GM21786 (cell line): Measurements from ENCODE around the gene LMBR1.
A peak's percentile ranks its signal among the peaks of the same experiment; 100 is the strongest.

Source experiments
- ATAC-seq: cut with Tn5 transposase; IDR thresholded peaks from one replicate; pipeline ENCODE4 v1.9.1; 2021; ENCODE audit not compliant: unreplicated experiment

LMBR1 gene

DNA sequence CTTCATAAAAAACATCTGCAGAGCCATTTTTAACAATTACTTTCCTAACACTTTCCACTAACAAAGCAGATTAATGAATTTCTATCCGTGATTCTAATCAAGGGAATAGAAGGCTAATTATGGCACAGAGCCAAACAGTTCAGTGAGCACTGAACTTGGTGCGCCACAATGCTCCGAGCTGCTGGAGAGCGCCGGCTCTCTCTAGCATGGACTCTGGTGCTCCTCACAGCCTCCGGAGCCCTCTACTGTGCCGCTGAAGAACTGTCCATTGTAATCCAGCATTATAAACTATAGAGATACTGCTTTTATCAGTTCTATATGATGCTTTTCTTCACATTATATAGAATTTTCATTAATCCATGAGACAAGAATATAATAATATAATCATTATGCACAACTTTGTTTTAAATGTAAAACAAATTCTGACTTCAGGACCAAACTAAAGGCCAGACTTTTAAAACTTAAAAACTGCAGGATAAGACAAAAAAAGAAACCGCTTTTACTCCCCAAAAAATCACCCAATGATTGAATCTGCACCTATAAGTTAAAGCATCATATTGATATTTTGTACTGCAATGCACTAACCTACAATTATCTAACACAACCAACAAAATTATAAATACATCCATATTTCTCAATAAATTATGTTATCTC lies 128.8 kb downstream of the LMBR1 start:
- no peak for ATAC-seq

DNA sequence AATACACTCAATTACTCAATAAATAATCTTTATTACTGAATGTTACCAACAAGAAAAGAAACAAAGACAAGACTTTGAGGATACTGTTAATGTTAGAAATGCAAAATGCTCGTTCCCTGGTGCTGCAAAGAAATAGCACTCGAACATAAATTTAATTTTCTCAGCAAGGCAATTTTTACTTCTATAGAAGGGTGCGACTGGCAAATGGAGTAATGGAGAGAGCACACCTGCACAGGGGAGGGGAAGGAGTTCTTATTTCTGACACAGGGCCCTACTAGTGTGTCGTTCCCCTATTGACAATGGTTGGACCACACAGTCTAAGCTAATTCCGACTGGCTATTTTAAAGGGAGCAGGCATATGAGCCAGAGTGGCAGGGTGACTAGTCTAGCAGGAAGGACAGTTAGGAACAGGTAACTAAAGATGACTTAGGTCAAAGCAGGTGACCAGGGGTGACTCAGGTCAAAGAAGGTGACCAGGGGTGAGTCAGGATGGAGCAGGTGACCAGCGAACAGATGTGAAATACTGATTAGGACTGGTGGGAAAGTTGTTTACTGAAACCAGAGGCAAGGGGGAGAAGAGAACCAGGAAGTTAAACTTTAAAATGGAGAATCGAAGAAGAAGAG lies 133.3 kb downstream of the LMBR1 start:
- no peak for ATAC-seq

DNA sequence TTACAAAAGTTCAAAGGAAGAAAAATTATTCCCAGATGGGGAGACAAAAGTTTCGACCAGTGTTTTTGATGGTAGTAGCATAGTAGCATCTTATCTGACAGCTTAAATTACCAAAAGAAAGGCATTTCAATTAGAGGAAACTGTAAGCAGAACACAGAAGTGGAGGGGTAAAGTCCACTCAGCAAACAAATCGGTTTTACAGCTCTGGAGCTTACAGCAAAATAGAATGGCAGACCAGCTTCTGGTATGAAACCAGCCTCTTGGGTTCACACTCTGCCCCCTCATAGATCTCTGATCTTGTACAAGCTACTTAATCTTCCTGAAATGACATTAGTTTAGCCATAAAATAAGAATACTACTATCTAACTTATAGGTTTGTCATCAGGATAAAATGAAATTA lies 133.8 kb downstream of the LMBR1 start:
- no peak for ATAC-seq

- ATAC-seq, result no peak
Observed at GRCh38 chr7:156754201-156754600, 138.8 kb downstream of the LMBR1 start.

GRCh38 chr7:156753630-156754029 lies 139.4 kb downstream of the LMBR1 start:
- no peak for ATAC-seq

DNA sequence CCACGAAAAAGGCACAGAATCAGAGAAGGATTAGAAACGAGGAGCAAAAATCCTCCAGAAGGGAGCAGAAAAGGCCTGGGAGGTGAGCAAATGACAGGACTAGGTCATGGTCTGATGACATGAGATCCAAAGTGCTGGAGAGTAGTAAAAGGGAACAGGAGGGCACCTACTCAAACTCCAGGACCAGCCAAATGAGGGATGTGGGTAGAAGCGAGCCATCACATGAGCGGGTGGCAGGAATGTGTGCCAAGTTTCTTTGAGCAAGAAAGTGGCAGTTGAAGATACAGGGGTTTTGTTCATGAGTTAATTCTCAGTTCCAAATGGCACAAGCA lies 139.8 kb downstream of the LMBR1 start:
- ATAC-seq, result no peak

DNA sequence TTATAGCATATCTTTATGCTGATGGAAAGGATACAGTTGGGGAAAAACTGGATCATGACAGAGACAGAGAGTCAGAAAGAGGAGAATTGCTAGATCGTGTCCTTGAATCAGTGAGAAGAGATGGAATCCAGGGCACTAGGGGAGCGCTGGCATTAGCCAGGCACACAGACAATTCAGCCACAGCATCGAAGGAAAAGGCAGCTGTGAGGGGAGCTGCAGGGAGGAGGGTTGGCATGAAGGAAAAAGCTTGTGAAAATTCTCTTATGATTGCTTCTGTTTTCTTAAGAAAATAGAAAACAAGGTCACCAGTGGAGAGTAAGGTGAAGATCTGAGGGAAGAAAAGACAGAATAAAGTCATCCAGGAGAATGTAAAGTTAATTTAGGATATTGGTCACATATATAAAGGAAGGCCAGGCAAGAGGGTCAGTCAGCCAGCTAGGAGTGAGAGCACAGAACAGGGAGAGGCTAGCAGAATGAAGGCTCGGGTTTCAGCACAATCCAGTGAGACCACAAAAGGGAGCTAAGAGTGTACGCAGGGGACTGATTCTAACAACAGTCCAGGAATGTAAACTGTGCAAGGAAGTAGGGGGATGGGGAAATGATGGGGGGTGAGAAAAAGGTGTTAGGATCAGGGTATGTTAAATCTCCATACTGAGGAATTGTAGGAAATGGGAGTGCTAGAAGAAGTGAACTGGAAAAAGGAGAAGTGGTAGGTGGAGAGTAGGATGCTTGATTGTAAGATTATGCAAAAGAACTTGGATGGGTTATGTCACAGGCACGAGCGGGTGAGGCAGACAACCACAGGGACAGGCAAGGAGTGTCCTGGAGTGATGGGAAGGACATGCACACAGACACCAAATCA lies 140.4 kb downstream of the LMBR1 start:
- no peak for ATAC-seq

DNA sequence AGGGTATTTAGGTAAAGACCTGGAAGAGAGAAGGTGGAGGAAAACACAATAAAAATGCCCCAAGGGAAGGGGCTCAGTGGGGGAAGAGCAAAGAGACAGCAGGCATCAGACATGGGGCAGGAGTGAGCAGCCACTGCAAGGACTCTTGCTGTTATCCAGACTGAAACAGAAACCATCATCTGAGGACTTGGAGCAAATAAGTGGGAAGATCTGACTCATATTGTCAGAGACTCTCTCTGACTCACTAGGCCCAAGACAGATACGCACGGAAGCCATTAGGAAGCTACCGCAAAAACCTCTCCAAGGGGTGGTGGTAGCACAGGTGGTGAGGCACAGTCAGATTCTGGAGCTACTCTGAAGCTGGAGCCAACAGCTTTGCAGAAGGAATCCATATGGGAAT lies 141.7 kb downstream of the LMBR1 start:
- peak; percentile 57 for ATAC-seq

DNA sequence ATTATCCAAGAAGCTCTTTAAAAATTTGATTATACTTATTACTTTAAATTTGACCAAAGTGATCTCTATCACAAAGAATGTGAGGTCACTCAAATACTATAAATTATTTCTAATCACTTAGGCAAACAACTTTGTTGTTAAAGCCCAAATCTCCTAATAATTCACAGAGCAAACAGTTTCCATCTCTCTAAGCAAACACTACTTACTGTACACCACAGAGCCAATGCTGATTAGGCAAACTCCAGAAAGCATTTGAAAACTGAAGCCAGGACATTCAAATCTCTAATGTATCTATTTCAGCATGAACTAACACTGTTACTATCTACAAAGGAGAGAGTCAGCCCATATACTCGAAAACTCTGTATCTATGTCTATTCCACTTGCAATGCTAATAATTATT lies 145.3 kb downstream of the LMBR1 start:
- no peak for ATAC-seq

DNA sequence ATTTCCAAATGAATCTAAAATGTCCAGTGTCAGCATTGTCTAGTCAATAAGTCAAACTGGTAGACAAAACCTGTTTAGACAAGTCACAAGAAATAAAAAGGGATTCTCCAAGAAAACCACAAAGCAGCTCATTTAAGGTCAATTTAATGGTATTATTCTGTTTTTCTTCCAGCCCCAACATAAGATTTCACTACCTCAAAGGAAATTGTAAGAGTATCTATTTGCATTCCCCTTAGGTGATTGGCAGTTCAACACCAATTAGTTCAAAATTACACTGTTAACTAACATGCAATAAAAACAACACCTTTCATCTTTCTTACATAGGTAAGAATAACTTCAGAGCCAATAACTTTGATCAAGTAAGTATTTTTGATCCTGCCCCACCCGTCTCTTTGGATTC lies 146.1 kb downstream of the LMBR1 start:
- no peak for ATAC-seq

DNA sequence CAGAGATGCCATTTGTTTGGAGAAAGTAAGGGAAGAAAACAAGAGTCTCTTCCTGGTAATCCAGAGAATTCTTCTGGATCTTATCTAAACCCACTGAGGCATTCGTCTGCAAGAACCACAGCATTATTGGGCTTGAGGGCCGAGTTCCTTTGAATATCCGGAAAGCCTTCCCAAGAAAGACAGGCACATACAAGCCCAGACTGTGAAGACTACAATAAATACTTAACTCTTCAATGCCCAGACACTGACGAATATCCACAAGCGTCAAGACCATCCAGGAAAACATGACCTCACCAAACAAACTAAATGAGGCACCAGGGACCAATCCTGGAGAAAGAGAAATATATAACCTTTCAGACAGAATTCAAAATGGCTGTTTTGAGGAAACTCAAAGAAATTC lies 153.4 kb downstream of the LMBR1 start:
- ATAC-seq, result no peak

GRCh38 chr7:156735851-156736250 lies 157.1 kb downstream of the LMBR1 start:
- no peak for ATAC-seq

DNA sequence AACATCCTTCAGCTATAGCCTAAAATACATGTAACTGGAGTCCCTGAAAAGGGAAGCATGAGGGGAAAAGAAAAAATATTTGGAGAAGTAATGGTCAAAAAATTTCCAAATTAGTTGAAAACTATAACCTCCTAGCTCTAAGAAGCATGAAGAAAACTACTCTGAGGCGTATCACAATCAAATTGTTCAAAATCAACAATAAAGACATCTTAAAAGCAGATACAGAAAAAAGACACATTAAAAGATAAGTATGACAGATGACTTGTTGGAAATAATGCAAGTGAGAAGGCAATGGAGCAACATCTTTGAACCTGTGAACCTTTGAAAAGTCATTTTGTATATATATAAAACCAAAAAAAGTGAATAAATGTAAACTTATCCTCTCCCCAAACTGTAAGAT lies 159.3 kb downstream of the LMBR1 start:
- ATAC-seq, result no peak

- no peak for ATAC-seq
Observed at GRCh38 chr7:156732091-156732625, 160.8 kb downstream of the LMBR1 start.

GRCh38 chr7:156731651-156732050 lies 161.3 kb downstream of the LMBR1 start:
- ATAC-seq, result no peak

- no peak for ATAC-seq
Observed at GRCh38 chr7:156725936-156726335, 167.0 kb downstream of the LMBR1 start.

DNA sequence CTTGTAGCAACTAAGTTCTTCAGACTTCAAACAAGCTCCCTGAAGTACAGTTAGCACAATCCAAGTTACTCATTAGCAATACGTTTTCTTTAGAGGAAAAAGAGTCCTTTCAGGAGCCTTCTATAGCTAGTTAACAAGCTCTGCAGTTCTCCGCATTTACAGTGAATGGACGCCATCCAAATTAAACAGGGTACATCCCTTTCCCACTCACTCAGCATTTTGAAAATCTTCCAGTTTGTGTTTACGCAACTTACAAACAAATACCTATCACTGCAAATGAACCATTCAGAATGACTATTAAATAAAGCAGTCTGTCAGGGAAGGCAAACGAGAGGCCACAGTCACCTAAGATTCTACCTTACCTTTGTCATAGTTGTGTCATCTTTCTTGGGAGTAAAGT lies 167.9 kb downstream of the LMBR1 start:
- ATAC-seq, result no peak

DNA sequence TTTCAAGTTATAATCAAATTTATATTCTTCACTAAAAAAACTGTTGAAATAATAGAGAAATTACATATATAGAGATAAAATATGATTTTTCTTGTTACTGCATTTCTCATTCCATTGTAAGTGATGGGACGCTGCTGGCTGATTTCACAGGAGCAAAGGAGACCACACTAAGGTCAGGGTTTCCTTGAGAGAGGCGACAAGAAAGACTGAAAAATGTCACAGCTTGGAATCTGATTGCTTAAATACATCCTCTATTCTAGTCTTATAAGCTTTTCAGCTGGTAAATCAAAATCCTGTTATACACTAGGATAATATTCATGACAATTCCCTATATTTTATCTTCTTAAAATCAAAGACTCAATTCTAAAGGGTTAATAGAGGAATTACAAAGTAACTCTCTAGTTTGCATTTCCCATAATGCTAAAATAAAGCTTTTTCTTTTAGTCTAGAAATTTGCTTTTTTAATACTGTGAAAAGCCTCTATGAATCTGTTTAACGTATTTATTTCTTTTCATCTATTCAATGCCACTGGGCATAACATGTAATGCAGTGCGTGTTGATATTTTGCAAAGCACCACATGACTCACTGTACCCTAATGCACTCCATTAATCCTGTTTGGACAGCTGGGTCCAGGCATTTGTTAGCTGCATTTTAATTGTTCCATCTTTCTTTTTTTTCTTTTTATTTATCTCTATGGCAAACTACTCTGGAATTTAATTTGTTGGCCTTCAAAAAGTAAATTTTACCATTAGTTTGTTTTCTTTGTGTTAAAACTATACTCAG lies 170.7 kb downstream of the LMBR1 start:
- no peak for ATAC-seq

DNA sequence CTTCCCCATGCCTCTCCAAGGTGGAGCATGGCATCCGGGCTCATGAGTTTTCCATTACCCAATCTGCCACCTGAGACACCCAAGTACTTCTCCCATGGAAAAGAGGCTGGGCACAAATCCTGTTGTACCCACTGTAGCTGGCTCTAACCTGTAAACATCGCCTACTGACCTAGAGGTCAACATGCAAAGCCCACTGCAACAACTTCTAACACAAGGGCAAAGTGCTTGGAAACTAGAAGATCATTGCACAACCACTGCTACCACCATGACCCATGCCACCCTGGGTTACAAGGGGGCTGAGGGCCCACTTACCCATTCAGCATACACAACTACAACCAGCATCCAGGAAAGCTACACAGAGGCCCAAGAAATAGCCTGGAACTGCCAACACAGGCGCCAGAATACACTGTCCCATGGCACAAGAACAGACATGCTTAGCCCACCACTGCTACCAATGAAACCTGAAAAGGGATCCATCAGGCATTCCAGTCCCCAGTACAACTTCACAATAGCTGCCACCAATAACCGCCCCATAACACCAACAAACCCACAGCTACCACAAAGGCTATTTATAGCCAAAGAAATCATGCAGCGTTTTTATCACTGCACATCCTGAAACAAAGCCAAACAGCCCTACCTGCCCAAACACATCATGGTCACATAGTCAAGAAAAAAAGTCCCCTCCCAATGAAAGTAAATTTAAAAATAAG lies 189.1 kb downstream of the LMBR1 start:
- ATAC-seq, result peak; percentile 50

- ATAC-seq, result no peak
Observed at GRCh38 chr7:156703209-156703608, 189.8 kb downstream of the LMBR1 start.

GRCh38 chr7:156702399-156702798 lies 190.6 kb downstream of the LMBR1 start:
- no peak for ATAC-seq
